T-helper 2 cell (primary cell): ENCODE results near the gene JARID2.

Source experiments
- DNase-seq, 5 experiments: peaks; one replicate each; pipeline versions ENCODE4 v3.0.0 to v3.0.0-alpha.2; 2012 to 2022

JARID2 gene

GRCh38 chr6:15447546-15448267, 201.8 kb downstream of the JARID2 start:
- no peak for DNase-seq

GRCh38 chr6:15449011-15449410, 203.1 kb downstream of the JARID2 start:
- no peak for DNase-seq

GRCh38 chr6:15451738-15452137, 205.9 kb downstream of the JARID2 start:
- DNase-seq, result no peak

- DNase-seq, result peak in 1 of 5 experiments; percentile 44
Observed at GRCh38 chr6:15452182-15452941, 206.5 kb downstream of the JARID2 start.

GRCh38 chr6:15453186-15453585, 207.3 kb downstream of the JARID2 start:
- DNase-seq, result no peak

GRCh38 chr6:15453622-15454021, 207.8 kb downstream of the JARID2 start:
- DNase-seq, result no peak

- DNase-seq, result no peak
Observed at GRCh38 chr6:15456422-15456821, 210.6 kb downstream of the JARID2 start.

- DNase-seq, result no peak
Observed at GRCh38 chr6:15457121-15457650, 211.3 kb downstream of the JARID2 start.

GRCh38 chr6:15458021-15458459, 212.2 kb downstream of the JARID2 start:
- DNase-seq, result no peak

GRCh38 chr6:15460110-15460727, 214.3 kb downstream of the JARID2 start:
- no peak for DNase-seq

- no peak for DNase-seq
Observed at GRCh38 chr6:15461127-15461944, 215.5 kb downstream of the JARID2 start.

- DNase-seq, result peak in 1 of 5 experiments; percentile 13
Observed at GRCh38 chr6:15462256-15462655, 216.4 kb downstream of the JARID2 start.

GRCh38 chr6:15462717-15463525, 217.1 kb downstream of the JARID2 start:
- peak in 1 of 5 experiments; percentile 52 for DNase-seq

GRCh38 chr6:15464211-15464725, 218.4 kb downstream of the JARID2 start:
- DNase-seq, result peak in 4 of 5 experiments; percentile 29 to 60 (median 34)

- DNase-seq, result no peak
Observed at GRCh38 chr6:15465212-15465611, 219.3 kb downstream of the JARID2 start.

GRCh38 chr6:15470746-15471145, 224.9 kb downstream of the JARID2 start:
- DNase-seq, result no peak

GRCh38 chr6:15472621-15473020, 226.8 kb downstream of the JARID2 start:
- DNase-seq, result no peak

GRCh38 chr6:15473174-15473573, 227.3 kb downstream of the JARID2 start:
- no peak for DNase-seq

- DNase-seq, result no peak
Observed at GRCh38 chr6:15473741-15474161, 227.9 kb downstream of the JARID2 start.

- no peak for DNase-seq
Observed at GRCh38 chr6:15474196-15474595, 228.3 kb downstream of the JARID2 start.

- DNase-seq, result no peak
Observed at GRCh38 chr6:15475261-15475660, 229.4 kb downstream of the JARID2 start.
